GM18858 (cell line): ENCODE measurements around the gene C5AR1.
"Not testable (repeated sequence)": the region's sequence is repeated elsewhere in the genome, so short reads cannot be mapped to it uniquely, and the experiment has no call there.

ENCODE experiments used
- ATAC-seq: cut with Tn5 transposase; IDR thresholded peaks from one replicate; pipeline ENCODE4 v1.9.1; 2021; ENCODE audit not compliant: unreplicated experiment

C5AR1 gene

DNA sequence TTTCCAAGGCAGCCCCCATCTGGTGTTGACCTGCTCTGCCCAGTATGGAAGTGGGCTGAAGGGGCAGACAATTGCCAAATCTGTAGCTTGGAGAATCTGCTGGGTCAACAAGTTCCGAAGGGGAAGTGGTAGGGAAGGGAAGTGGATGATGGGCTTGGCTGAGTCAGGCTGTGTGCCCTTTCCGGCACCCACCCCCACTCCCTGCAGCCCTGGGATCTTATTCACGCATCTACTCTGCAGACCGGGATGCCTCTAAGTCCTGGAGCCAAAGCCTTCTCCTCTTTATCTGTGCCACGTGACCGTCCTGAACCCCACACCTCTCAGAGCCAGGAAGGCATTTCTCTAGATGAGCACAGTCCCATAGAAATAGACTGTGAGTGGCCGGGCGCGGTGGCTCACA is 14.8 kb downstream of the C5AR1 start:
- ATAC-seq, result no peak

DNA sequence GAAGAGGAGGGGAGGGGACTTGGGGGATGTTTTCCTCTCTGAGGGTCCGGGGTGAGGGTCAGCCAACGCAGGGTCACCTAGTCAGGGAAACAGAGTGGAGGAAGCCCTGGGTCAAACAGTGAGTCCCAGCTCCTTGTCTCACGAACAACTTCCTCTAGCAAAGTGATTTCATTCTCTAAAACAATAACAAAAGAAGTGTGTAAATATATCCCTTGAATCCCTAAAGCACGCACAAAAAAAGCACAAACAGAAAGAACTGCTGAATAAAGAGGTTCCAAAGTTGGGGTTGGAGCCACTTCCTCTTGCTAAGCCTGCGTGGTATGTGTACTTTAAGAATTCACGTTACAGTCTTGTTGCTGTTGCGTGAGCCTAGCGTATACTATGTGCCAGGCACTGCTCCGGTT is 20.8 kb downstream of the C5AR1 start:
- ATAC-seq, result no peak

DNA sequence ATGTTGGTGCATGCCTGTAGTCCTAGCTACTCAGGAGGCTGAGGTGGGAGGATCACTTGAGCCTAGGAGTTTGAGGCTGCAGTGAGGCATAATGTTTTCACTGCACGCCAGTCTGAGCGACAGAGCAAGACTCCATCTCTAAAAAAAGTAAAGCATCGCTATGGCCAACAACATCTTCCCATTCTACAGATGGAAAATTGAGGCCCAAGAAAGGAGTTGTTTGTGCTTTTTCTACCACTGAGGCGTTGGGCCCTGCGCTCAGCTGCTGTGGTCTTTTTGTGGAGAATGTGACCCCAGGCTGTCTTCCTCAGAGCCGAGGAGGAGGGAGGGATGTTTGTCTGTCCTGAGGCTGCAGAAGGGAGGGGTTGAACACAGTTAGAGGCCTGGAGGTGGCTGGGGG is 21.8 kb downstream of the C5AR1 start:
- no peak for ATAC-seq

DNA sequence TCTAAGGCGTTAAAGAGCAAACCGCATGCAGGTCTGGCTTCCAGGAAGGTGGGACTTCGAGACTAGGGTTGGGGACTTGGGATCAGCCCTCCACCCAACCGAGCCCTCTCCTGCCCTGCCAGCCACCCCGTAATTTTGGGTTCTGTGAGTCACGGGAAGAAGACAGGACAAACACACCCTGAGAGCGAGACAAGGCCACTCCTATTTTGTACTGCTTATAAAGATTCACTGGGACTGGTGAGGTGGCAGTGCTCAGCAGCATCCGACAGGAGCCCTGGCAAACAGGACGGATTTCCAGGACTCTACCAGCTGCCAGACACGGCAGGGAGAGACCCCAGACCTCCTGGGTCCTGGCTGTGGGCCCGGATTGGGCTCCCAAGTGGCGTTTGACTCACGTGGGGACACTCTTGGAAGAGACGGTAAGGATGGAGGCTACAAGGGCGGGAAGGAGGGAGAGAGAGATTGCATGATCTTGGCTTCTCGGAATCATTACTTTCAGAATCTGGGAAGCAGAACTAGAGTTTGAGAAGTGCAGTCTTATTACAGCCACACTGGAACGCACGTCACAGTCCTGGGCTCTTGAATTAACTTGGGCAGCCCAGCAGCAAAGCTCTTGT is 22.4 kb downstream of the C5AR1 start, which contains the start of gene C5AR2:
C5AR2 (plus strand) TSS at position 245 of the 617 bp plus-strand sequence. CDS start 8,625 bp downstream, outside the sequence.
- no peak for ATAC-seq

DNA sequence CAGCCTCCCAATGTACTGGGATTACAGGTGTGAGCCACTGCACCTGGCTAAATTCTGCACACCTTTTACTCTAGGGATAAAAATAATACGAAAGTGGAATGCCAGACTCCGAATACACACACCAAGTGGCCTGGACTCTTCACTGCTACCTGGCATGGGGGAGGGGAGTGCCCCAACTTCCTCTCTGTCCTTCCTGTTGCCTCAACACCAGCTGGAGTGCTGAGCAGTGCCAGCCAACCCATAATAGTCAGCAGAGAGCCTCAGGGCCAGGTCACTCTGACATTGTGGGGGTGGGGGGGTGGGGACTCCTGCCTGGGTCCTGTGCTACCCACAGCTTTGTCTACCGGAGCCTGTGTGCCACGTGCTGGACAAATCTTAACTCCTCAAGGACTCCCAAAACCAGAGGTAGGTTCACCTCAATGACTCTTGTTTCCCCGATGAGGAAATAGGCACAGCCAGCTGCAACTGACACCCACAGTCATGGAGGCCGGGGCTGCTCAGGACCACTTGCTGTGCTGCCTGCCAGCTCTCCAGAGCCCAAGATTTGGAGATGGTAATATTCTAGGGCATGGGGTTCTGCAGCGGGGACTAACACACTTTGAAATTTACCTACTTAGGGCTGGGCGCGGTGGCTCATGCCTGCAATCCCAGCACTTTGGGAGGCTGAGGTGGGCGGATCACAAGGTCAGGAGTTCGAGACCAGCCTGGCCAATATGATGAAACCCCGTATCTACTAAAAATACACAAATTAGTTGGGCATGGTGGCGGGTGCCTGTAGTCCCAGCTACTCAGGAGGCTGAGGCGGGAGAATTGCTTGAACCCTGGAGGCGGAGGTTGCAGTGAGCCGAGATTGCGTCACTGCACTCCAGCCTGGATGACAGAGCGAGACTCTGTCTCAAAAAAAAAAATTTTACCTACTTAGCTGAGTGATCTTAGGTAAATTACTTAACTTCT is 27.4 kb downstream of the C5AR1 start:
- not testable (repeated sequence) for ATAC-seq

DNA sequence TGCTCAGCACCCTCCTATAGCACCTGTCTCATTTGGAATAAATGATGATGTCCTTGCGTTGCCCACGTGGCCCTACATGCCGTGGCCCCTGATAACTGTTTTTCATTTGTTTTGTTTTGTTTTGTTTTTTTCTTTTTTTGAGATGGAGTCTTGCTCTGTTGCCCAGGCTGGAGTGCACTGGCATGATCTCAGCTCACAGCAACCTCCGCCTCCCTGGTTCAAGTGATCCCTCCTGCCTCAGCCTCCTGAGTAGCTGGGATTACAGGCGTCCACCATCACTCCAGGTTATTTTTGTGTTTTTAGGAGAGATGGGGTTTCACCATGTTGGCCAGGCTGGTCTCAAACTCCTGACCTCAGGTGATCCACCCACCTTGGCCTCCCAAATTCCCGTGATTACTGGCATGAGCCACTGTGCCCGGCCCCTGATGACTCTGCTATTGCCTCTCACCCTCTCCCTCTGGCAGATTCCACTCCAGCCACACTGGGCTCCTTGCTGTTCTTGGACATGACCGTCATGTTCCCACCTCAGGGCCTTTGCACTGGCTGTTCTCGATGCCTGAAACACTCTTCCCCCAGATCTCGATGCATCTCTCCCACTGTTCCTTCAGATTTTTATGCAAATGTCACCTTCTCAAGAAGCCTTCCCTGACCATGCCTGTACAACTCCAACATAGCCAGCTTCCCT is 29.7 kb downstream of the C5AR1 start:
- ATAC-seq, result no peak

DNA sequence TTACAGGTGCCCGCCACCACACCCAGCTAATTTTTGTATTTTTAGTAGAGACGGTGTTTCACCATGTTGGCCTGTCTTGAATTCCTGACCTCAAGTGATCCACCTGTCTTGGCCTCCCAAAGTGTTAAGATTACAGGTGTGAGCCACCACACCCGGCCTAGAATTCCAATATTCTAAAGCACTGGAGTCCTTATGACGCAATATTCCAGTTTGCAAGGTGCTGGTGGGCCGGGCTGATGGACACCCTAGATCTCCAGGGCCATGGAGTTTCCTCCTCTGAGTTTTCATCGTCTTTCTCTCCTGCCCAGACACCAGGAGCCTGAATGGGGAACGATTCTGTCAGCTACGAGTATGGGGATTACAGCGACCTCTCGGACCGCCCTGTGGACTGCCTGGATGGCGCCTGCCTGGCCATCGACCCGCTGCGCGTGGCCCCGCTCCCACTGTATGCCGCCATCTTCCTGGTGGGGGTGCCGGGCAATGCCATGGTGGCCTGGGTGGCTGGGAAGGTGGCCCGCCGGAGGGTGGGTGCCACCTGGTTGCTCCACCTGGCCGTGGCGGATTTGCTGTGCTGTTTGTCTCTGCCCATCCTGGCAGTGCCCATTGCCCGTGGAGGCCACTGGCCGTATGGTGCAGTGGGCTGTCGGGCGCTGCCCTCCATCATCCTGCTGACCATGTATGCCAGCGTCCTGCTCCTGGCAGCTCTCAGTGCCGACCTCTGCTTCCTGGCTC is 31.0 kb downstream of the C5AR1 start:
- no peak for ATAC-seq

DNA sequence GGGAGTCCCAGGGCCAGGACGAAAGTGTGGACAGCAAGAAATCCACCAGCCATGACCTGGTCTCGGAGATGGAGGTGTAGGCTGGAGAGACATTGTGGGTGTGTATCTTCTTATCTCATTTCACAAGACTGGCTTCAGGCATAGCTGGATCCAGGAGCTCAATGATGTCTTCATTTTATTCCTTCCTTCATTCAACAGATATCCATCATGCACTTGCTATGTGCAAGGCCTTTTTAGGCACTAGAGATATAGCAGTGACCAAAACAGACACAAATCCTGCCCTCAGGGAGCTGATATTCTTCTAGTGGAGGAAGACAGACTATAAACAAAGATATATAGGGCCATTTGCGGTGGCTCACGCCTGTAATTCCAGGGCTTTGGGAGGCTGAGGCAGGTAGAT is 32.1 kb downstream of the C5AR1 start:
- ATAC-seq, result no peak

DNA sequence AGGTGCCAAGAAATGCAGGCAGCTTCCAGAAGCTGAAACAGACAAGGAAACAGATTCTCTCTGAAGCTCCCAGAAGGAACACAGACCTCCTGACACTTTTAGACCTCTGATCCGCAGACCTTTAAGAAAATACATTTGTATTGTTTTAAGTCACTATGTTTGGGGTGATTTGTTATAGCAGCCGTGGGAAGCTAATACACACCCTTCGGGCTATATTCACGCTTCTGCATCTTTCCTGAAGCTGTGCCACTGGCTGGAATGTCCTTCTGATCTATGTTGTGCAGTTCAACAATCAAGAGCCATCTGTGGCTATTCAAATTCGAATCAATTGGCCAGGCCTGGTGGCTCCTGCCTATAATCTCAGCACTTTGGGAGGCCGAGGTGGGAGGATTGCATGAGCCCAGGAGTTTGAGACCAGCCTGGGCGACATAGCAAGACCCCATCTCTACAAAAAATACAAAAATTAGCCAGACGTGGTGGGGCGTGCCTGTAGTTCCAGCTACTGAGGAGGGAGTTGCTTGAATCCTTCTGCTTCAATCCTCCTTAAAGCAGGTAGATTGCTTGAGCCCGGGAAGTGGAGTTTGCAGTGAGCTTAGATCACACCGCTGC is 33.6 kb downstream of the C5AR1 start:
- no peak for ATAC-seq

DNA sequence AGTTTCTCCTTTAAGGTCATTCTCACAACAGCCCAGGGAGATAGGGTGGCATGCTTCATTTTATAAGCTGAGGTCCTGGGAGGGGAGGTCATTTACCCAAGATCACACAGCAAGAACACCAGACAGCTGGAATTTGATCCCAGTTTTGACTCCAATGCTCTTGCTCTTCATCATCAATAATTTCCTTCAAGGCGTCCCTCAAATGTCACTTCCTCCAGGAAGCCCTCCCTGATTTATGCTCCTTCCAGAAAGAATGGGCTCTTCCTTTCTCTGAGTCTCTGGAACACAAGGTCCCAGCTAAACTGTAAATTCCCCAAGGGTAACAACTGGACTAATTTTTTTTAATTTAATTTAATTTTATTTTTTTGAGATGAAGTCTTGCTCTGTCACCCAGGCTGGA is 34.8 kb downstream of the C5AR1 start:
- no peak for ATAC-seq

DNA sequence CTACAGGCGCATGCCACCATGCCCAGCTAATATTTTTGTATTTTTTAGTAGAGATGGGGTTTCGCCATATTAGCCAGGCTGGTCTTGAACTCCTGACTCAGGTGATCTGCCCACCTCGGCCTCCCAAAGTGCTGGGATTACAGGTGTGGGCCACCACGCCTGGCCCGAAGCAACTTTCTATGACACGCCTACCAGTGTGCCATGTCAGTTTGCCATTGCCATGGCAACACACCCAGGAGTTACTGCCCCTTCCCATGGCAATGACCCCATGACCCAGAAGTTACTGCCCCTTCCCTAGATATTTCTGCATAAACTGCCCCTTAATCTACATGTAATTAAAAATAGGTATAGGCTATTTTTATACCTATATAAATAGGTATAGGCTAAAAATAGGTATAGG is 36.4 kb downstream of the C5AR1 start:
- ATAC-seq, result not testable (repeated sequence)

DNA sequence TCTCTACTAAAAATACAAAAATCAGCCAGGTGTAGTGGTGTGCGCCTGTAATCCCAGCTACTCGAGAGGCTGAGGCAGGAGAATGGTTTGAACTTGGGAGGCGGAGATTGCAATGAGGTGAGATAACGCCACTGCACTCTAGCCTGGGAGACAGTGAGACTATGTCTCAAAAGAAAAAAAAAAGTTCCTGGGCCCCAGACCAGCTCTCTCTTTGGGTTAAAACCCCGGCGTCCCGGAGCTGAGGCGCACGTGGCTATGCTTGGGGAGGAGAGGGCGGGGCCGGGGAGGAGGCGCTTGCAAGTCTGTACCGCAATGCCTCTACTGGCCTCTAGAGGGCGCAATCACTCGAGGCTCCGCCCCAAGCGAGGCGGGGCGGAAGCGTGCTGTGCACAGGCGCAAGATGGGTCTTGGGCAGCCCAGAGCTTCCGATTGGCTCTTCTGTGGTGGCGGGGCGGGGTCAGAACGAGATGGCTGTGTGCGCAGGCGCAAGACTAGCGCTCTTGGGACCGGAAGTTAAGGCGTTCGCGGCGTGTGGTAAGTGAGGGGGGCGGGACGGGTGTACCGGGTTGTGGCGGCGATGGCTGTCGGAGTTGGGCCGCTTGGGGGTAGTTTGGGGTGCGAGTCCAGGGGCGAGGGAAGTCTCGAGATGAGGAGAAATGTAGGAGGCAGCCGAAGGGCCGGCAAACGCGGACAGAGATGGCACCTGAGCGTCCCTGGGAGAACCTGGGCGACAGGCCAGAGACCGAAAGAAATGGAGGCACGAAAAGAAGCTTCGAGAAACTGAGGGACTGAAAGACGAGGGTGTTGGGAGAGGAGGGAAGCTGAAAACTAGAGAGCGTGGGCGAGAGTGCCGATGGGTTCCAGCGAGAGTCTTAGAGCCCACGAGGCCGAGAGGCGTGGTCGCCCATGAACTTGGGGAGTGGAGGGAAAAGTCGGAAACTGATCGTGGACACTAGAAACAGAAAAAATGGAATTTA is 39.4 kb downstream of the C5AR1 start, which contains the start of gene DHX34:
DHX34 (plus strand) TSS at position 497 of the 977 bp plus-strand sequence. CDS start 3,716 bp downstream, outside the sequence.
- peak; percentile 79 for ATAC-seq

DNA sequence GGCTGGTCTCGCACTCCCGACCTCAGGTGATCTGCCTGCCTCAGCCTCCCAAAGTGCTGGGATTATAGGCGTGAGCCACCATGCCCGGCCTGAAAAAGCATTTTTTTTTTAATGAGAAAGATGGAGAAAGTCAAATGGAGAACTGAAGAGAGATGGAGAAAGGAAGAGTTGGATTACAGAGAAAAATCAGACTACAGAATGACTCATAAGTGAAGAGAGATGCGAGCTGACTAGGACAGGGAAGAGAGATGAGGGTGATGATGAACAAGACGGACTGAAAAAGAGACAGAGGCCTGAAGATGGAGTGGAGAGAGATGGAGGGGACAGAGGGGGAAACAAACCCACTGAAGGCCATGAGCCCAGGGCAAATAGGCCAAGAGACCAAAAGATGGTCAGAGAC is 41.0 kb downstream of the C5AR1 start:
- no peak for ATAC-seq

DNA sequence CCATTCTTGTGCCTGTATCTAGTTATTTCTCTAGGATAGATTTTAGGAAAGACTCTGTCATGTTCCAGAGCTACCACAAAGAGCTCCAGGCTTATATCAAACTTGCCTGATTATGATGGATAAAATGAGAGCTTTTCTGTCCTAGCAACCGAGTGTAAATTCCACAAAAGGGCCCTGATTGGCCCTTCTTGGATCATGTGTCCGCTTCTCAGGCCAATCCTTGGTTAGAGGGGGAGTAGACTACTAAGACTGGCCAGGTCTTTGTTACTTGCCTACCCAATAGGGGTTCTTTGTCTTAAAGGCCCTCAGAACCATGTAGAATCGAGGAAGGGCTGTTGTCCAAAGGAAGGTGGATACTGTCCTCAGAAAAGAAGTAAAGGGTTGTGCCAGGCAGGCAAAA is 41.9 kb downstream of the C5AR1 start:
- no peak for ATAC-seq

DNA sequence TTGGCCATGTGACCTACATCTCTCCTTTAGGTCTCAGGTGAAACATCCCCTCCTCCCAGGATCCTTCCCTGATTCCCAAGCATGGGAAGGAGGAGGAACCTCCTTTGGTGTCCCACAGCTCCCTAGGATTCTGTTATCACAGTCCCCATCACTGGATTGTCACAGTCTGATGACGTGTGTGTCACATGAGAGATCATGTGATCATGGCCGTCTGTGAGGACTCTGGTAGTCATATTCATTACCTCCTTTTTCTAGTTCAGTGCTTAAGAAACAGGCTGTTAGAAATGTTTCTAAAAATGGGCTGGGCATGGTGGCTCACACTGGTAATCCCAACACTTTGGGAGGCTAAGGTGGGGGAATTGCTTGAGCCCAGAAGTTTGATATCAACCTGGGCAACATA is 42.4 kb downstream of the C5AR1 start:
- ATAC-seq, result no peak

DNA sequence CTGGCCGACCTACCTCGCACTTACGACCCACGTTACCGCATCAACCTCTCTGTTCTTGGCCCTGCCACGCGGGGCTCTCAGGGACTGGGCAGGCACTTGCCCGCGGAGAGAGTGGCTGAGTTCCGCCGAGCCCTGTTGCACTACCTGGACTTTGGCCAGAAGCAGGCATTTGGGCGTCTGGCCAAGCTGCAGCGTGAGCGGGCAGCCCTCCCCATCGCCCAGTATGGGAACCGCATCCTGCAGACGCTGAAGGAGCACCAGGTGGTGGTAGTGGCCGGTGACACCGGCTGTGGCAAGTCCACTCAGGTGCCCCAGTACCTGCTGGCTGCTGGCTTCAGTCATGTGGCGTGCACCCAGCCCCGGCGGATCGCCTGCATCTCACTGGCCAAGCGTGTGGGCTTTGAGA is 43.6 kb downstream of the C5AR1 start:
- ATAC-seq, result no peak

DNA sequence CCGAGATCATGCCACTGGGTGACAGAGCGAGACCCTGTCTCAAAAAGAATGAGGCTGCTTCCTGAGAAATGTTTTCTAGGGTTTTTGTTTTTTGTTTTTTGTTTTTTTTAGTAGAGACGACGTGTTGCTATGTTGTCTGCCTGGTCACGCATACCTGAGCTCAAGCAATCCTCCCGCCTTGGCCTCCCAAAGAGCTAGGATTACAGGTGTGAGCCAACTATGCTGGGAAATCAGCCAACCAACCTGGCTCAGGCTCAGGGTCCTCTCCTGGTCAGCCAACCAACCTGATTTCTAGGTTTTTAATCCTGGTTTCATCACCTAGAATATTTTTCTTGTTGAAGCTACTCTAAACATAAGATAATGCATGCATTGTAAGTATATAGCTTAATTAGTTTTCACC is 47.2 kb downstream of the C5AR1 start:
- ATAC-seq, result no peak

DNA sequence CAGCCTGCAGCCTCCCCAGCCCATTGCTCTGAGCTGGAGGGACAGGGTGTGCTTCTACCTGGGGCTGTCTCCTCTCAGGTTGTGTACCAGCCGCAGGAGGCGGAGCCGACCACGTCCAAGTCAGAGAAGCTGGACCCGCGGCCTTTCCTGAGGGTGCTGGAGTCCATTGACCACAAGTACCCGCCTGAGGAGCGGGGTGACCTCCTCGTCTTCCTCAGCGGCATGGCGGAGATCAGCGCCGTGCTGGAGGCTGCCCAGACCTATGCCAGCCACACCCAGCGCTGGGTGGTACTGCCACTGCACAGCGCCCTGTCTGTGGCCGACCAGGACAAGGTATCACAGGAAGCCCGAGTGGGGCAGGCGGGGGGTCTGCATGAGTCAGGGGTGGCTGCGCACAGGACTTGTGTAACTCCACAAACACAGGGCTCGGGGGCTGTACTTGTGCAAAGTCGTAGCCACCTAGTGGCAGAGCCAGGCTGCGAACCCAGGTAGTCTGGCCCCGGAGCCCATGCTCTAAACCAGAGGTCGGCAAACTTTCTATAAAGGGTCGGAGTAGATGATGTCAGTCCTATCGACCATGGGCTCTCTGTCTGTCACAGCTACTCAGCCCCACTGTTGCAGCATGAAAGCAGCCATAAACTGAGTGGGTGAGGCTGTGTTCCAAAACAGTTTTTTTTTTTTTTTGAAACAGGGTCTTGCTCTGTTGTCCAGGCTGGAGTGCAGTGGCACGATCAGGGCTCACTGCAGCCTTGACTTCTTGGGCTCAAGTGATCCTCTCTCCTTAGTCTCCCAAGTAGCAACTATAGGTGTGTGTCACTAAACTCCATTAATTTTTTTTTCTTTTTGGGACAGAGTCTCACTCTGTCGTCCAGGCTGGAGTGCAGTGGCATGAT is 48.4 kb downstream of the C5AR1 start:
- no peak for ATAC-seq
